Measurements from ENCODE around the gene SLC39A11. TPM values are rescaled to one million over a fixed set of nuclear protein-coding genes. Genes with fewer than 3 reads are reported as not detected.

SLC39A11 gene
- total RNA-seq, 3 donors from 2014 or later = 31.6 to 71.6 (median 51.6) TPM

- H3K4me3 ChIP-seq = no peak overlapping the region
- intact Hi-C loops (cut with DNase I, micrococcal nuclease) = no loop called here
- ATAC-seq = no peak
Measured at GRCh38 chr17:73091410-73091769, 1.1 kb downstream of the SLC39A11 start.

GRCh38 chr17:73090396-73091202 is 1.9 kb downstream of the SLC39A11 start:
- no peak overlapping the region for H3K4me3 ChIP-seq
- DNase-seq (peak in 1 of 3 donors; percentile 22), ATAC-seq (no peak)
- H3K36me3 ChIP-seq (ENCODE audit: low read depth) = no peaks in the 10 kb centered on the region
- peaks cover 13% of the 10 kb centered on the region for H3K4me1 ChIP-seq (ENCODE audit: low read depth)
- intact Hi-C loops (cut with DNase I, micrococcal nuclease) = no loop called here
- TF ChIP-seq CTCF (IDR thresholded peaks at IDR 0.05) = no peak
- no peaks in the 10 kb centered on the region for H3K9me3 ChIP-seq

More at GRCh38 chr17:73091410-73091769, 1.1 kb downstream of the SLC39A11 start:
- Histone ChIP-seq H3K36me3 (ENCODE audit: low read depth) (no peaks in the 10 kb centered on the region), H3K4me1 (ENCODE audit: low read depth) (peaks cover 13% of the 10 kb centered on the region), H3K9me3 (no peaks in the 10 kb centered on the region)
- no peak for DNase-seq
- TF ChIP-seq CTCF (IDR thresholded peaks at IDR 0.05) = no peak

GRCh38 chr17:73089322-73090317 is 2.9 kb downstream of the SLC39A11 start:
- no peaks in the 10 kb centered on the region for H3K9me3 ChIP-seq
- DNase-seq = no peak

GRCh38 chr17:73088561-73088960 is 3.9 kb downstream of the SLC39A11 start:
- H3K4me3 ChIP-seq = no peak overlapping the region
- ATAC-seq (no peak), DNase-seq (no peak)
- peaks cover 13% of the 10 kb centered on the region for H3K4me1 ChIP-seq (ENCODE audit: low read depth)
- intact Hi-C loops (cut with DNase I, micrococcal nuclease) = no loop called here
- no peaks in the 10 kb centered on the region for H3K9me3 ChIP-seq
- no peak for TF ChIP-seq CTCF (IDR thresholded peaks at IDR 0.05)
- H3K36me3 ChIP-seq (ENCODE audit: low read depth) = no peaks in the 10 kb centered on the region

More at GRCh38 chr17:73089322-73090317, 2.9 kb downstream of the SLC39A11 start:
- H3K4me1 ChIP-seq (ENCODE audit: low read depth) = peaks cover 13% of the 10 kb centered on the region
- no peaks in the 10 kb centered on the region for H3K36me3 ChIP-seq (ENCODE audit: low read depth)
- no peak for TF ChIP-seq CTCF (IDR thresholded peaks at IDR 0.05)
- H3K4me3 ChIP-seq = no peak overlapping the region
- intact Hi-C loops (cut with DNase I, micrococcal nuclease) = no loop called here
- no peak for ATAC-seq

GRCh38 chr17:73083432-73083831 is 9.1 kb downstream of the SLC39A11 start:
- Histone ChIP-seq H3K4me3 (no peak overlapping the region), H3K36me3 (ENCODE audit: low read depth) (no peaks in the 10 kb centered on the region), H3K9me3 (no peaks in the 10 kb centered on the region), H3K4me1 (ENCODE audit: low read depth) (no peaks in the 10 kb centered on the region)
- TF ChIP-seq CTCF (IDR thresholded peaks at IDR 0.05) = no peak
- intact Hi-C loops (cut with DNase I, micrococcal nuclease) = no loop called here
- ATAC-seq (no peak), DNase-seq (no peak)
